Neural cell (in vitro differentiated cells): ENCODE results near the gene WASF1. TPM values are rescaled to one million over a fixed set of nuclear protein-coding genes. Genes with fewer than 3 reads are reported as not detected.

Source experiments
- H2AFZ ChIP-seq: fragments of 200-600, 300-800 bp; sonication (generic), shearing (Covaris generic); 2 replicates; pipeline ENCODE4 v1.6.0; 2014; ENCODE audit warnings: low read depth, mild to moderate bottlenecking, antibody characterized with exemption, low read length, moderate library complexity
- H3F3A ChIP-seq: fragments of 200-600 bp; shearing (Covaris generic); 2 replicates; pipeline ENCODE4 v1.6.1; 2016; ENCODE audit warnings: mild to moderate bottlenecking, moderate library complexity, mixed read lengths, antibody characterized with exemption, low read length; ENCODE audit not compliant: insufficient read depth, poor library complexity, severe bottlenecking
- H3K27ac ChIP-seq: fragments of 200-600, 300-800 bp; sonication (generic), shearing (Covaris generic); 2 replicates; pipeline ENCODE4 v1.5.1; 2014; ENCODE audit warnings: mild to moderate bottlenecking, low read length, moderate library complexity
- H3K27me3 ChIP-seq: fragments of 300-800, 200-600 bp; sonication (generic), shearing (Covaris generic); 2 replicates; pipeline ENCODE4 v1.6.0; 2014; ENCODE audit warnings: mild to moderate bottlenecking, low read depth, low read length, moderate library complexity; ENCODE audit not compliant: insufficient read depth
- H3K36me3 ChIP-seq: fragments of 300-800, 200-600 bp; sonication (generic), shearing (Covaris generic); 2 replicates; pipeline ENCODE4 v1.5.1; 2014; ENCODE audit warnings: mild to moderate bottlenecking, antibody characterized with exemption, low read length, moderate library complexity; ENCODE audit not compliant: insufficient read depth
- H3K4me2 ChIP-seq: fragments of 300-800, 200-600 bp; sonication (generic), shearing (Covaris generic); 2 replicates; pipeline ENCODE4 v1.6.0; 2014; ENCODE audit warnings: mild to moderate bottlenecking, low read length
- H3K4me3 ChIP-seq: fragments of 300-800, 200-600 bp; sonication (generic), shearing (Covaris generic); 2 replicates; pipeline ENCODE4 v1.5.1; 2014; ENCODE audit warnings: mild to moderate bottlenecking, low read length, moderate library complexity
- H3K79me2 ChIP-seq: fragments of 200-600 bp; shearing (Covaris generic); replicated peaks from 2 replicates; pipeline ENCODE4 v1.6.0; 2014; ENCODE audit warnings: mild to moderate bottlenecking, low read length, moderate library complexity; ENCODE audit not compliant: insufficient read depth
- H3K9ac ChIP-seq: fragments of 300-800, 200-600 bp; sonication (generic), shearing (Covaris generic); 2 replicates; pipeline ENCODE4 v1.6.1; 2016; ENCODE audit warnings: mild to moderate bottlenecking, low read length, mixed read lengths
- H3K9me2 ChIP-seq: fragments of 200-600 bp; shearing (Covaris generic); 2 replicates; pipeline ENCODE4 v1.6.1; 2016; ENCODE audit warnings: mild to moderate bottlenecking, low read length, mixed read lengths; ENCODE audit not compliant: insufficient read depth
- H3K9me3 ChIP-seq: fragments of 200-600, 300-800 bp; sonication (generic), shearing (Covaris generic); 2 replicates; pipeline ENCODE4 v1.6.1; 2016; ENCODE audit warnings: mild to moderate bottlenecking, mixed run types, low read length, moderate library complexity, mixed read lengths
- H4K20me1 ChIP-seq: fragments of 200-600 bp; shearing (Covaris generic); 2 replicates; pipeline ENCODE4 v1.6.1; 2016; ENCODE audit warnings: mild to moderate bottlenecking, mixed run types; ENCODE audit not compliant: insufficient read depth
- CTCF ChIP-seq: fragments of 450-650 bp; IDR thresholded peaks from 2 replicates; pipeline ENCODE4 v1.5.1; 2014; ENCODE audit warnings: antibody characterized with exemption, mild to moderate bottlenecking, moderate library complexity; ENCODE audit not compliant: poor library complexity, severe bottlenecking
- EP300 ChIP-seq: fragments of 450-650 bp; conservative IDR thresholded peaks from 2 replicates; pipeline ENCODE4 v1.6.1; 2014; ENCODE audit warnings: antibody characterized with exemption, mild to moderate bottlenecking, moderate library complexity; ENCODE audit not compliant: poor library complexity, severe bottlenecking
- EZH2 ChIP-seq: fragments of 200-600, 300-800 bp; shearing (Covaris generic), sonication (generic); IDR thresholded peaks from 2 replicates; pipeline ENCODE4 v1.6.1; 2014; ENCODE audit warnings: antibody characterized with exemption, low read length, borderline replicate concordance, mild to moderate bottlenecking; ENCODE audit not compliant: insufficient read depth, poor library complexity, severe bottlenecking
- MXI1 ChIP-seq: fragments of 450-650 bp; conservative IDR thresholded peaks from 2 replicates; pipeline ENCODE4 v1.6.1; 2014; ENCODE audit warnings: antibody characterized with exemption, mild to moderate bottlenecking; ENCODE audit not compliant: poor library complexity, severe bottlenecking
- POLR2AphosphoS5 ChIP-seq: IDR thresholded peaks from 2 replicates; pipeline ENCODE4 v1.6.1; 2012
- RAD21 ChIP-seq: fragments of 450-650 bp; conservative IDR thresholded peaks from 2 replicates; pipeline ENCODE4 v1.6.1; 2014; ENCODE audit warnings: antibody characterized with exemption, mild to moderate bottlenecking, moderate library complexity
- REST ChIP-seq: IDR thresholded peaks from 2 replicates; pipeline ENCODE4 v1.6.1; 2012; ENCODE audit warnings: borderline replicate concordance
- SMC3 ChIP-seq: fragments of 450-650 bp; conservative IDR thresholded peaks from 2 replicates; pipeline ENCODE4 v1.6.1; 2014; ENCODE audit warnings: antibody characterized with exemption, mild to moderate bottlenecking, moderate library complexity; ENCODE audit not compliant: poor library complexity
- TAF1 ChIP-seq: IDR thresholded peaks from 2 replicates; pipeline ENCODE4 v1.6.1; 2012; ENCODE audit warnings: low read depth
- polyA plus RNA-seq: library from polyadenylated mRNA; depleted of rRNA; stranded (reverse); fragments of >200 nt; gene quantifications from 2 replicates; pipeline ENCODE4 v1.2.3, GENCODE V29; 2014

WASF1 gene
- polyA plus RNA-seq, 1 donor from 2014 or later, result 89.7 TPM

DNA sequence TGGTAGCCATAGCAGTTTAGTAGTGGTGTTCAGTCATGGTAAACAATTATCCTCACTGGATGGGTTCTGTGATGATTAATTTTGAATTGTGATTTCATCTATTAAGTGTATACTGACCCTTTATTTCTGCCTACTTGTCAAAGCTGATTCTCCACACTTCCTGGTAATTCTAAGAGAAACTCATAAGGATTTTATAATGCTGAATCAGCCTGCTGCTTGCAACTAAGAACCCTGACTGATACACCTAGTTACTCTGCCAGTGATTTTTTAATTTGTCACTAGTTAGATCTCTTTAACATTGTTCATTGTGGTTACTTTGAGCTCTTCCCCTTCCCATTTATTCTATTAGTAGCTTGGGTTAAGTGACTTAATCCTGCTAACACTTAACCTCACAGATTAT lies 9.3 kb upstream of the WASF1 start:
- Histone ChIP-seq H3K79me2 (peaks cover 50% of the 10 kb centered on the region), H3K4me3 (no peak overlapping the region), H4K20me1 (no peaks in the 10 kb centered on the region), H3K27ac (no peak overlapping the region), H2AFZ (no peak overlapping the region), H3K4me2 (no peak overlapping the region), H3F3A (no peaks in the 10 kb centered on the region), H3K27me3 (no peaks in the 10 kb centered on the region), H3K9ac (no peak overlapping the region), H3K36me3 (no peaks in the 10 kb centered on the region), H3K9me3 (no peaks in the 10 kb centered on the region), H3K9me2 (no peaks in the 10 kb centered on the region)
- TF ChIP-seq RAD21 (no peak), EP300 (no peak), POLR2AphosphoS5 (no peak), MXI1 (no peak), TAF1 (no peak), CTCF (no peak), REST (no peak), EZH2 (no peak), SMC3 (no peak)

DNA sequence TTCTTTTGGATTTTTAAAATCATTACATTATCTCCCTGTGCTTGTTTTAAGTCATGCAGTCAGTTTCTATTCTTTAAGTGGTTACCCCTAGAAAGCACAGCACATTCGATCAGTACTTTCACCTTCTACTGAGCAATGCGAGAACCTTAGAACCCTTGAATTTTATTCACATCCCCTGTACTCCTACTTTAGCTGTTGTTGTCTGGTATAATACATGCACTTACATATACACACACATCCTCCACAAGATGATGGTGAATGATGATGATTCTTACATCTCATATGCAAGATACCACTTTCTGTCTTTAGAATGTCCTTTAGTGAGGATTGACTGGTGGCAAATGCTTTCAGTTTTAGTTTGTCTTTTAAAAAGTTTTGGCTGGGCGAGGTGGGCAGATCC lies 6.4 kb upstream of the WASF1 start:
- Histone ChIP-seq H3K9me3 (no peaks in the 10 kb centered on the region), H3K9me2 (no peaks in the 10 kb centered on the region), H4K20me1 (no peaks in the 10 kb centered on the region), H2AFZ (no peak overlapping the region), H3K79me2 (peaks cover 75% of the 10 kb centered on the region), H3K4me3 (no peak overlapping the region), H3K27ac (no peak overlapping the region), H3K36me3 (no peaks in the 10 kb centered on the region), H3K27me3 (no peaks in the 10 kb centered on the region), H3K4me2 (no peak overlapping the region), H3K9ac (no peak overlapping the region), H3F3A (no peaks in the 10 kb centered on the region)
- no peak for TF ChIP-seq CTCF
